Measurements from ENCODE around the gene RPS6KL1.

RPS6KL1 gene

GRCh38 chr14:74952180-74952665 is 29.2 kb upstream of the RPS6KL1 start:
- Histone ChIP-seq H3K4me3 (ENCODE audit: low read depth in 1 of 5, low read length in 5 of 5) (no peak overlapping the region), H3K27me3 (ENCODE audit: control insufficient read depth in 5 of 5, insufficient read depth in 4 of 5, low read length in 5 of 5) (peaks cover 0 to 20% (median 0%) of the 10 kb centered on the region in 5 donors), H3K9ac (ENCODE audit: low read length in 5 of 5) (peak overlapping the region in 1 of 5 donors; percentile 22), H3K4me1 (ENCODE audit: control insufficient read depth in 5 of 5, insufficient read depth in 5 of 5, low read length in 5 of 5) (peaks cover 2 to 33% (median 21%) of the 10 kb centered on the region in 5 donors), H3K36me3 (ENCODE audit: control insufficient read depth in 5 of 5, insufficient read depth in 5 of 5, low read length in 5 of 5) (peaks cover 0 to 9% (median 0%) of the 10 kb centered on the region in 5 donors), H3K9me3 (ENCODE audit: control insufficient read depth in 5 of 5, low read length in 5 of 5) (no peaks in the 10 kb centered on the region), H3K27ac (ENCODE audit: low read depth, low read length) (no peak overlapping the region)

- no peak overlapping the region for H3K4me3 ChIP-seq (ENCODE audit: low read depth in 1 of 5, low read length in 5 of 5)
- no peaks in the 10 kb centered on the region for H3K9me3 ChIP-seq (ENCODE audit: control insufficient read depth in 5 of 5, low read length in 5 of 5)
- peaks cover 0 to 20% (median 0%) of the 10 kb centered on the region in 5 donors for H3K27me3 ChIP-seq (ENCODE audit: control insufficient read depth in 5 of 5, insufficient read depth in 4 of 5, low read length in 5 of 5)
- peaks cover 0 to 9% (median 0%) of the 10 kb centered on the region in 5 donors for H3K36me3 ChIP-seq (ENCODE audit: control insufficient read depth in 5 of 5, insufficient read depth in 5 of 5, low read length in 5 of 5)
- H3K9ac ChIP-seq (ENCODE audit: low read length in 5 of 5): peak overlapping the region in 1 of 5 donors; percentile 22
- peaks cover 2 to 36% (median 24%) of the 10 kb centered on the region in 5 donors for H3K4me1 ChIP-seq (ENCODE audit: control insufficient read depth in 5 of 5, insufficient read depth in 5 of 5, low read length in 5 of 5)
- H3K27ac ChIP-seq (ENCODE audit: low read depth, low read length): no peak overlapping the region
Measured at GRCh38 chr14:74951443-74952179, 28.6 kb upstream of the RPS6KL1 start.

DNA sequence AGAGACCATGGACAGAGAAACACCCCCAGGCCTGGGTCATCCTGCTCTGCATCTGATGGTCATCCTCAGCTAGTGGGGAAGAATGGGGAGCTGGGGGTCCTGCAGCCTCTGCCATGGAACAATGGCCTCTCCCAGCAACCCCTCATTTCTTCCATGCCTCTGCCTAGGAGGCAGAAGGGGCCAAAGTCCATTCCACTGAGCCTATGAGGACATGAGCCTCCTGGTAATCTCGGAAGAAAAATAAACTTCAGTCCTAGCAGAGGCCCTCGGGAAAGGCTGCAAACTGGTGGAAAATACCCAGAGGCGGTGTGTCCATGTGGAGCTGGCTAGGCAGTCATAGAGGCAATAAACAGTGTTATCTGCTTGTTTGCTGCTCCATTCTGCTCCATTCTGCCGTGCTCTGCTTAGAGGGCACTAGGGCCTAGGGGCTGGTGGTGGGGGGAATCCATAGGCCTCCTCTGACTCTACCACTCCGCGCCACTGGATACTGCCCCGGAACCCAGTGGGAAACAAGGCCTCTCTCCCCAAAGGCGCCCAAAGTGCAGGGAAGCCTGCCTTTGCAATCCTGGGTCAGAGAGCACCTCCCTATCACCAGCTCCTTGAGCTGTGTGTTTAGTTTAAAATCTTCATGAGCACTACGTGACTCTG is 27.9 kb upstream of the RPS6KL1 start:
- Histone ChIP-seq H3K9ac (ENCODE audit: low read length in 5 of 5) (no peak overlapping the region), H3K9me3 (ENCODE audit: control insufficient read depth in 5 of 5, low read length in 5 of 5) (no peaks in the 10 kb centered on the region), H3K27me3 (ENCODE audit: control insufficient read depth in 5 of 5, insufficient read depth in 4 of 5, low read length in 5 of 5) (peaks cover 0 to 20% (median 0%) of the 10 kb centered on the region in 5 donors), H3K36me3 (ENCODE audit: control insufficient read depth in 5 of 5, insufficient read depth in 5 of 5, low read length in 5 of 5) (peaks cover 0 to 9% (median 0%) of the 10 kb centered on the region in 5 donors), H3K4me3 (ENCODE audit: low read depth in 1 of 5, low read length in 5 of 5) (no peak overlapping the region), H3K27ac (ENCODE audit: low read depth, low read length) (no peak overlapping the region), H3K4me1 (ENCODE audit: control insufficient read depth in 5 of 5, insufficient read depth in 5 of 5, low read length in 5 of 5) (peaks cover 0 to 42% (median 27%) of the 10 kb centered on the region in 5 donors)

- Histone ChIP-seq H3K4me1 (ENCODE audit: control insufficient read depth in 5 of 5, insufficient read depth in 5 of 5, low read length in 5 of 5) (peaks cover 0 to 42% (median 20%) of the 10 kb centered on the region in 5 donors), H3K4me3 (ENCODE audit: low read depth in 1 of 5, low read length in 5 of 5) (no peak overlapping the region), H3K27ac (ENCODE audit: low read depth, low read length) (no peak overlapping the region), H3K9ac (ENCODE audit: low read length in 5 of 5) (no peak overlapping the region), H3K27me3 (ENCODE audit: control insufficient read depth in 5 of 5, insufficient read depth in 4 of 5, low read length in 5 of 5) (peaks cover 0 to 20% (median 0%) of the 10 kb centered on the region in 5 donors), H3K36me3 (ENCODE audit: control insufficient read depth in 5 of 5, insufficient read depth in 5 of 5, low read length in 5 of 5) (peaks cover 0 to 9% (median 0%) of the 10 kb centered on the region in 5 donors), H3K9me3 (ENCODE audit: control insufficient read depth in 5 of 5, low read length in 5 of 5) (no peaks in the 10 kb centered on the region)
Measured at GRCh38 chr14:74949859-74950573, 27.0 kb upstream of the RPS6KL1 start.

DNA sequence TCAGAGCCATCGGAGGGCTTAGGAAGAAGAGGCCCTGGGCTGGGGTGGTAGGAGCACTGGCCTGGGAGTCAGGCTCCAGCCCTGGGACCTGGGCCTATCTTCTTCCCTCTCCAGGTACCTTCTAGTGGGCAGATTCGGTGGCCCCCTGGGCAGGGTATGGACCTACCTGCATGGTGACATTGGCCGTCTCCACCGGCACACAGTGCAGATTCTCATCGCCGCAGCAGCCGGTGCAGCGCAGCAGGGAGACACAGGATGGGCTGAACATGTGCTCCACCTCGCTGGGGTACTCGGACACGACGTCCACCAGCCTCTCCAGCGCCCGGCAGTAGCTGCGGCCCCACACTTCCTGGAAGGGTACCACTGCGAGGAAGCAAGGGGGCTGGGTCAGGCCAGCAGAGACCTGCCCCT is 26.1 kb upstream of the RPS6KL1 start:
- Histone ChIP-seq H3K9ac (ENCODE audit: low read length in 5 of 5) (no peak overlapping the region), H3K27ac (ENCODE audit: low read depth, low read length) (no peak overlapping the region), H3K9me3 (ENCODE audit: control insufficient read depth in 5 of 5, low read length in 5 of 5) (no peaks in the 10 kb centered on the region), H3K4me1 (ENCODE audit: control insufficient read depth in 5 of 5, insufficient read depth in 5 of 5, low read length in 5 of 5) (peaks cover 0 to 34% (median 12%) of the 10 kb centered on the region in 5 donors), H3K36me3 (ENCODE audit: control insufficient read depth in 5 of 5, insufficient read depth in 5 of 5, low read length in 5 of 5) (peaks cover 0 to 9% (median 0%) of the 10 kb centered on the region in 5 donors), H3K27me3 (ENCODE audit: control insufficient read depth in 5 of 5, insufficient read depth in 4 of 5, low read length in 5 of 5) (peaks cover 0 to 20% (median 0%) of the 10 kb centered on the region in 5 donors), H3K4me3 (ENCODE audit: low read depth in 1 of 5, low read length in 5 of 5) (no peak overlapping the region)

GRCh38 chr14:74948228-74949175 is 25.4 kb upstream of the RPS6KL1 start:
- Histone ChIP-seq H3K4me3 (ENCODE audit: low read depth in 1 of 5, low read length in 5 of 5) (no peak overlapping the region), H3K9me3 (ENCODE audit: control insufficient read depth in 5 of 5, low read length in 5 of 5) (no peaks in the 10 kb centered on the region), H3K9ac (ENCODE audit: low read length in 5 of 5) (no peak overlapping the region), H3K36me3 (ENCODE audit: control insufficient read depth in 5 of 5, insufficient read depth in 5 of 5, low read length in 5 of 5) (peaks cover 0 to 9% (median 0%) of the 10 kb centered on the region in 5 donors), H3K4me1 (ENCODE audit: control insufficient read depth in 5 of 5, insufficient read depth in 5 of 5, low read length in 5 of 5) (peaks cover 0 to 29% (median 9%) of the 10 kb centered on the region in 5 donors), H3K27me3 (ENCODE audit: control insufficient read depth in 5 of 5, insufficient read depth in 4 of 5, low read length in 5 of 5) (peaks cover 0 to 17% (median 0%) of the 10 kb centered on the region in 5 donors), H3K27ac (ENCODE audit: low read depth, low read length) (no peak overlapping the region)

DNA sequence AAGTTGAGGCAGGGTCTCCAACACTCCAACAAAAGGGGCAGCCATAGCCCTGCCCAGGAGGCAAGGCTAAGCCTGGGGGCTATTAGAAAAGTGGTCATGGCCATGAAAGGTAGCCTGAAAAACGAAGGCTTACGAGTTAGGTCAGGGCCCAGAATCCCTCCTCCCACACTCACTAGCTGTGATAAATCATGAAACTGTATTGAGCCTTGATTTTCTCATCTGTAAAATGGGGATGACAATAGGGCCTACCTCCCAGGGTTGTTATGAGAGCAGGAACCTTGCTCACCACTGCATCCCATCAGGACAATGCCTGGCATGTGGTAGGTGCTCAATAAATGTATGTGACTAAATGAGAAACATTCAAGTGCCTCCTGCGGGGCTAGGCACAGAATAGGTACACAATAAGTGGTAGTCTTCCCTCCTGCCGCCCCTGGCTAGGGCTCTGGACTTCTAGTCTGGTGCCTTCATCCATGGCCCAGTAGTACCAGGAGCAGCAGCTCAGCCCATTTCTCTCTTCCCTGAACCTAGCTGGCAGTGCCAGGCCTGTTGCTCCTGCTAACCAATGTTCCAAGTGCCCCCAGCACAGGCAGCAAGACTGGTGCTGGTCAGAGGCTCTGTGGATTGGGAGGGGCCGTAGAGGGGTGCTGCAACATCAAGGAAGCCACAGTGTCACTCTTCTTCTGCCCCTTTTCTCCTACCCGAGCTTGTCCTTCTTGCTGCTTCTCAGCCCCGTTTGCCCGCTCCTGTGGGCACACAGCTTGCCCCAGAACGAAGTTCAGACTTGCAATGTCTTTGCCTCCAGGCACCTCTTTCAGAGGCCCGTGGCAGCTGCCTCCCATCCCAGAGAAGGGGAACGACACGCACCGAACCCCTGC is 24.5 kb upstream of the RPS6KL1 start:
- H3K36me3 ChIP-seq (ENCODE audit: control insufficient read depth in 5 of 5, insufficient read depth in 5 of 5, low read length in 5 of 5): peaks cover 0 to 9% (median 0%) of the 10 kb centered on the region in 5 donors
- no peak overlapping the region for H3K4me3 ChIP-seq (ENCODE audit: low read depth in 1 of 5, low read length in 5 of 5)
- H3K27ac ChIP-seq (ENCODE audit: low read depth, low read length): no peak overlapping the region

GRCh38 chr14:74946659-74947281 is 23.7 kb upstream of the RPS6KL1 start:
- Histone ChIP-seq H3K27ac (ENCODE audit: low read depth, low read length) (no peak overlapping the region), H3K36me3 (ENCODE audit: control insufficient read depth in 5 of 5, insufficient read depth in 5 of 5, low read length in 5 of 5) (peaks cover 0 to 9% (median 0%) of the 10 kb centered on the region in 5 donors), H3K4me1 (ENCODE audit: control insufficient read depth in 5 of 5, insufficient read depth in 5 of 5, low read length in 5 of 5) (peaks cover 3 to 38% (median 22%) of the 10 kb centered on the region in 5 donors), H3K9me3 (ENCODE audit: control insufficient read depth in 5 of 5, low read length in 5 of 5) (no peaks in the 10 kb centered on the region), H3K9ac (ENCODE audit: low read length in 5 of 5) (peak overlapping the region in 2 of 5 donors; percentile 23 to 31), H3K4me3 (ENCODE audit: low read depth in 1 of 5, low read length in 5 of 5) (peak overlapping the region in 4 of 5 donors; percentile 2 to 32 (median 26)), H3K27me3 (ENCODE audit: control insufficient read depth in 5 of 5, insufficient read depth in 4 of 5, low read length in 5 of 5) (peaks cover 0 to 14% (median 0%) of the 10 kb centered on the region in 5 donors)

More for the DNA sequence above, 24.5 kb upstream of the RPS6KL1 start:
- Histone ChIP-seq H3K9ac (ENCODE audit: low read length in 5 of 5) (no peak overlapping the region), H3K27me3 (ENCODE audit: control insufficient read depth in 5 of 5, insufficient read depth in 4 of 5, low read length in 5 of 5) (peaks cover 0 to 14% (median 0%) of the 10 kb centered on the region in 5 donors), H3K9me3 (ENCODE audit: control insufficient read depth in 5 of 5, low read length in 5 of 5) (no peaks in the 10 kb centered on the region), H3K4me1 (ENCODE audit: control insufficient read depth in 5 of 5, insufficient read depth in 5 of 5, low read length in 5 of 5) (peaks cover 0 to 35% (median 14%) of the 10 kb centered on the region in 5 donors)
